Tibial nerve (tissue), 4 donors: Measurements from ENCODE around the gene CHST15. TPM values are rescaled to one million over a fixed set of nuclear protein-coding genes. Genes with fewer than 3 reads are reported as not detected.

Source experiments
- DNase-seq, 2 donors: peaks; one replicate each; pipeline ENCODE4 v3.0.0-alpha.2; 2019; ENCODE audit warnings: low spot score in 2 of 2
- H3K27ac ChIP-seq, 4 donors: fragments of 200-600 bp; sonication (generic) in 3 of 4; one replicate each; pipeline ENCODE4 v1.5.1; 2017 to 2019; ENCODE audit warnings: mild to moderate bottlenecking in 1 of 4
- H3K27me3 ChIP-seq, 2 donors: fragments of 200-600 bp; sonication (generic) in 1 of 2; one replicate each; pipeline versions ENCODE4 v1.5.1 to v1.6.0; 2017 to 2019
- H3K36me3 ChIP-seq, 3 donors: fragments of 200-600 bp; sonication (generic); one replicate each; pipeline ENCODE4 v1.5.1; 2018 to 2019
- H3K4me1 ChIP-seq, 4 donors: fragments of 200-600 bp; sonication (generic) in 3 of 4; one replicate each; pipeline ENCODE4 v1.5.1; 2017 to 2019
- H3K4me3 ChIP-seq, 4 donors: fragments of 200-600 bp; sonication (generic) in 3 of 4; one replicate each; pipeline ENCODE4 v1.5.1; 2017 to 2019; ENCODE audit warnings: mild to moderate bottlenecking in 1 of 4, moderate library complexity in 1 of 4
- H3K9me3 ChIP-seq, 4 donors: fragments of 200-600 bp; sonication (generic) in 3 of 4; one replicate each; pipeline ENCODE4 v1.5.1; 2017 to 2019
- CTCF ChIP-seq, 5 experiments: fragments of 200-600 bp in 3 of 5; fragments of 450-650 bp in 2 of 5; sonication (generic) in 3 of 5; IDR thresholded peaks; one replicate each; pipeline ENCODE4 v1.5.1; 2016 to 2019; ENCODE audit warnings: antibody characterized with exemption in 5 of 5, mild to moderate bottlenecking in 3 of 5, moderate library complexity in 2 of 5
- EP300 ChIP-seq, 2 donors: sonication (generic); formaldehyde crosslinking; IDR thresholded peaks; one replicate each; pipeline ENCODE4 v1.6.1; 2017; ENCODE audit warnings: antibody characterized with exemption in 2 of 2, mild to moderate bottlenecking in 1 of 2
- POLR2A ChIP-seq, 2 donors: fragments of 450-650 bp; IDR thresholded peaks; one replicate each; pipeline ENCODE4 v1.6.1; 2017; ENCODE audit warnings: antibody characterized with exemption in 2 of 2, mild to moderate bottlenecking in 2 of 2, moderate library complexity in 2 of 2
- WGBS, 2 donors: methylation state at CpG; one replicate each; pipeline ENCODE4 v1.1.5; 2018; 5-methylcytosine and 5-hydroxymethylcytosine counted together
- total RNA-seq, 4 donors: library from RNA; depleted of rRNA; stranded (reverse); fragments of >200 nt; gene quantifications; one replicate each; pipeline ENCODE4 v1.1.0, GENCODE V29; 2016

CHST15 gene
- total RNA-seq, 4 donors from 2014 or later: 29.8 to 45.6 (median 34.3) TPM

GRCh38 chr10:124074501-124075109 is 18.8 kb downstream of the CHST15 start:
- no peak overlapping the region for H3K4me3 ChIP-seq
- no peak for DNase-seq
- TF ChIP-seq EP300 (IDR thresholded peaks at IDR 0.05) (no peak), CTCF (IDR thresholded peaks at IDR 0.05) (no peak), POLR2A (IDR thresholded peaks at IDR 0.05) (no peak)
- H3K9me3 ChIP-seq: no peaks in the 10 kb centered on the region
- H3K27ac ChIP-seq: peak overlapping the region in 1 of 4 donors; percentile 69
- no peaks in the 10 kb centered on the region for H3K36me3 ChIP-seq
- WGBS, 2 donors: 81 to 82% methylated on average over 12 of the region's 12 CpGs
- H3K27me3 ChIP-seq: no peaks in the 10 kb centered on the region
- H3K4me1 ChIP-seq: peaks cover 0 to 31% (median 12%) of the 10 kb centered on the region in 4 donors

- Histone ChIP-seq H3K27me3 (no peaks in the 10 kb centered on the region), H3K36me3 (no peaks in the 10 kb centered on the region), H3K9me3 (no peaks in the 10 kb centered on the region), H3K4me3 (no peak overlapping the region), H3K27ac (no peak overlapping the region), H3K4me1 (peaks cover 0 to 31% (median 12%) of the 10 kb centered on the region in 4 donors)
- 89% methylated on average over 5 of the region's 5 CpGs for WGBS, 2 donors
- no peak for TF ChIP-seq EP300 (IDR thresholded peaks at IDR 0.05)
- TF ChIP-seq POLR2A (IDR thresholded peaks at IDR 0.05): no peak
- no peak for TF ChIP-seq CTCF (IDR thresholded peaks at IDR 0.05)
- DNase-seq: no peak
These were observed 19.4 kb downstream of the CHST15 start for GRCh38 chr10:124073978-124074377.

DNA sequence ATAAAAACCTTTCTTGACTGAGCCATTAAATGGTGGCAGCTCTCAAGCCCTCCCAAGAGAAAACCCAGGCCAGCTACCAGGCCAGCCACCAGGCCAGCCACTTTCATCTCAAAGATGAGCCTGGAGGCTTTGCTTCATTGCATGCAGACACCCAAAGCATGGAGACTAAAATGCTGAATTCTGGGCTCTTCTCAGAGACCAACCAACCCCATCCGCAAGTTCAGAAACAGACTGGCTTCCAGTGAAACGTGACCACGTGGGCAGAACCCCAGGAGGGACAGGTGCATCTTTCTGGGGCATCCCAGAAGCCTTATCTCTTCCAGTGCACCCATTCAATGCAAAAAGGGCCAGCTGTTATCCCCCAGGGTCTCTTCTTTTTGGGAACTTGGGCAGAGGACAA is 20.9 kb downstream of the CHST15 start:
- Histone ChIP-seq H3K27me3 (no peaks in the 10 kb centered on the region), H3K4me3 (no peak overlapping the region), H3K36me3 (no peaks in the 10 kb centered on the region), H3K9me3 (no peaks in the 10 kb centered on the region), H3K4me1 (peaks cover 0 to 38% (median 12%) of the 10 kb centered on the region in 4 donors), H3K27ac (no peak overlapping the region)
- TF ChIP-seq EP300 (IDR thresholded peaks at IDR 0.05): no peak
- DNase-seq: no peak
- WGBS, 2 donors: 81 to 82% methylated on average over 3 of the region's 3 CpGs

DNA sequence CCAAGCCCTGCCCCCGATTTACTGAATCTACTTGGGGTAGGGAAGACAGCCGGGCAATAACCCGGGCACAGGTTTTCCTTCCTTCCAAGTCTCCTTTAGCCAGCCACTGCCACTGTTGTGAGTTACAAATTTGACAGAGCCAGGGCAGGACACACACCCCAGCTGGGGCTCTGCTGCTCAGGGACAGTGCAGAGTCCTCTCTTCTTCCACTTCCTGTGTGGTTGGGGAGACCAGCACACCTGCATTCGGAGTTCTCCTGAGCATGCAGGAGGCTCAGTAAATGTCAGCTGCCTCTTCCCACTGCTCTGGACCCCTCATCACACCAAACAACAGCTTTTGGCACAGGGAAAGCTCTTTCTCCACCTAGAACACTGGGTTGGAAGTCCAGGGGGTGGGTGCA is 21.3 kb downstream of the CHST15 start:
- no peak overlapping the region for H3K4me3 ChIP-seq
- WGBS, 2 donors: 88 to 89% methylated on average over 4 of the region's 4 CpGs
- H3K9me3 ChIP-seq: no peaks in the 10 kb centered on the region
- H3K27me3 ChIP-seq: no peaks in the 10 kb centered on the region
- TF ChIP-seq CTCF (IDR thresholded peaks at IDR 0.05) (no peak), POLR2A (IDR thresholded peaks at IDR 0.05) (no peak), EP300 (IDR thresholded peaks at IDR 0.05) (no peak)
- no peak overlapping the region for H3K27ac ChIP-seq
- H3K36me3 ChIP-seq: no peaks in the 10 kb centered on the region
- peaks cover 0 to 42% (median 14%) of the 10 kb centered on the region in 4 donors for H3K4me1 ChIP-seq
- DNase-seq: no peak

DNA sequence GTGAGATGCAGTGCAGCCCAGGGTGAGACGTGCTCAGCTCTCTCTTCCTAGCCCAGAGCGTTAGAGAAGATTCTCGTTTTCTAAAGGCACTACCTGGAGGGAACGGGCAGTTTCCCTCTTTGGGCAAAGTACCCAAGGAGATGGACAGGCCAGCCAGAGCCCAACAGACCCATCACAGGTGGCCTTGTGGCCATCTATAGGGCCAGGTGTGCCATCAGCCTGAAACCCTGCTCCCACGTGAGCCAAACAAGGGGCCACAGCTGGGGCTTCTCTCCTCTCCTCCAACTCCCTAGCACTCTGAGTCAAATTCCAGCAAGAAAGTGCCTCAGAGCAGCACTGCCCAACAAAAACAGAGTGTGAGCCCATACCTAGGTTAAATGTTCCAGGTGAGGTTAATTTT is 22.3 kb downstream of the CHST15 start:
- H3K4me3 ChIP-seq: no peak overlapping the region
- no peaks in the 10 kb centered on the region for H3K27me3 ChIP-seq
- TF ChIP-seq EP300 (IDR thresholded peaks at IDR 0.05): no peak
- no peak for TF ChIP-seq POLR2A (IDR thresholded peaks at IDR 0.05)
- no peak for TF ChIP-seq CTCF (IDR thresholded peaks at IDR 0.05)
- H3K9me3 ChIP-seq: no peaks in the 10 kb centered on the region
- no peak for DNase-seq
- no peak overlapping the region for H3K27ac ChIP-seq
- 90 to 91% methylated on average over 5 of the region's 5 CpGs for WGBS, 2 donors
- H3K36me3 ChIP-seq: no peaks in the 10 kb centered on the region
- peaks cover 0 to 48% (median 20%) of the 10 kb centered on the region in 4 donors for H3K4me1 ChIP-seq
